Keratinocyte (primary cell): ENCODE data around the gene C2orf78.

ENCODE experiments used
- CTCF ChIP-seq, 3 experiments: IDR thresholded peaks in 1 of 3; conservative IDR thresholded peaks in 1 of 3; optimal IDR thresholded peaks in 1 of 3; 2 replicates in 2 of 3; 3 replicates in 1 of 3; pipeline versions ENCODE3 to v1.5.1; 2011; ENCODE audit warnings: low read length in 3 of 3, mild to moderate bottlenecking in 3 of 3, moderate library complexity in 2 of 3, control low read depth in 1 of 3, inconsistent platforms in 1 of 3; ENCODE audit not compliant: insufficient read depth in 2 of 3; ENCODE audit errors: extremely low read depth in 1 of 3
- EZH2 ChIP-seq: IDR thresholded peaks from one replicate; pipeline ENCODE4 v1.6.1; 2012; ENCODE audit warnings: inconsistent platforms, mild to moderate bottlenecking, low read length, moderate library complexity

GRCh38 chr2:73780237-73780582, 3.8 kb upstream of the C2orf78 start:
- TF ChIP-seq CTCF (optimal IDR thresholded peaks at IDR 0.05 in 1 of 3, IDR thresholded peaks at IDR 0.05 in 1 of 3, conservative IDR thresholded peaks at IDR 0.05 in 1 of 3; ENCODE audit: extremely low read depth in 1 of 3, insufficient read depth in 2 of 3, low read length in 3 of 3) (no peak), EZH2 (no peak)
